Measurements from ENCODE around the gene PHTF1.

Gene PHTF1

DNA sequence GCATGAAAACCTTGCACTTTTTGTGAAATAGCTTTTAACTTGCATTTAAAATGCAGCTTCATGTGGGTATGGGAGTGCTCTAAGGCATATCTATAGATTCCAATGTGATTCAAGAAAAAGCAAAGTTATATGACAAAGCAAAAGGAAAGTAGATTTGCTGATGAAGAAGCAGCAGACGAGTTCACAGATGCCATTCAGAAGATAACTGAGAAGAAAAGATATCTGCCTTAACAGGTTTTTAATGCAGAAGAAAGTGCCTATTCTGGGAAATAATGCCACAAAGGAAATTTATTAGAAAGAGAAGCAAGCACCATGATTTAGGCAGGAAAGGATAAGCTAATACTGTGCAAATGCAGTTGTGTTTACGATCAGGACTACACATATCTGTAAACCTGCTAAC lies 68.1 kb downstream of the PHTF1 start:
- H3K4me3 ChIP-seq (ENCODE audit: low read depth, low read length) = no peak overlapping the region
- TF ChIP-seq, protein P1, sequence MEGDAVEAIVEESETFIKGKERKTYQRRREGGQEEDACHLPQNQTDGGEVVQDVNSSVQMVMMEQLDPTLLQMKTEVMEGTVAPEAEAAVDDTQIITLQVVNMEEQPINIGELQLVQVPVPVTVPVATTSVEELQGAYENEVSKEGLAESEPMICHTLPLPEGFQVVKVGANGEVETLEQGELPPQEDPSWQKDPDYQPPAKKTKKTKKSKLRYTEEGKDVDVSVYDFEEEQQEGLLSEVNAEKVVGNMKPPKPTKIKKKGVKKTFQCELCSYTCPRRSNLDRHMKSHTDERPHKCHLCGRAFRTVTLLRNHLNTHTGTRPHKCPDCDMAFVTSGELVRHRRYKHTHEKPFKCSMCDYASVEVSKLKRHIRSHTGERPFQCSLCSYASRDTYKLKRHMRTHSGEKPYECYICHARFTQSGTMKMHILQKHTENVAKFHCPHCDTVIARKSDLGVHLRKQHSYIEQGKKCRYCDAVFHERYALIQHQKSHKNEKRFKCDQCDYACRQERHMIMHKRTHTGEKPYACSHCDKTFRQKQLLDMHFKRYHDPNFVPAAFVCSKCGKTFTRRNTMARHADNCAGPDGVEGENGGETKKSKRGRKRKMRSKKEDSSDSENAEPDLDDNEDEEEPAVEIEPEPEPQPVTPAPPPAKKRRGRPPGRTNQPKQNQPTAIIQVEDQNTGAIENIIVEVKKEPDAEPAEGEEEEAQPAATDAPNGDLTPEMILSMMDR (IDR thresholded peaks at IDR 0.05; ENCODE audit: borderline replicate concordance, insufficient read depth, low read depth, low read length) = no peak

DNA sequence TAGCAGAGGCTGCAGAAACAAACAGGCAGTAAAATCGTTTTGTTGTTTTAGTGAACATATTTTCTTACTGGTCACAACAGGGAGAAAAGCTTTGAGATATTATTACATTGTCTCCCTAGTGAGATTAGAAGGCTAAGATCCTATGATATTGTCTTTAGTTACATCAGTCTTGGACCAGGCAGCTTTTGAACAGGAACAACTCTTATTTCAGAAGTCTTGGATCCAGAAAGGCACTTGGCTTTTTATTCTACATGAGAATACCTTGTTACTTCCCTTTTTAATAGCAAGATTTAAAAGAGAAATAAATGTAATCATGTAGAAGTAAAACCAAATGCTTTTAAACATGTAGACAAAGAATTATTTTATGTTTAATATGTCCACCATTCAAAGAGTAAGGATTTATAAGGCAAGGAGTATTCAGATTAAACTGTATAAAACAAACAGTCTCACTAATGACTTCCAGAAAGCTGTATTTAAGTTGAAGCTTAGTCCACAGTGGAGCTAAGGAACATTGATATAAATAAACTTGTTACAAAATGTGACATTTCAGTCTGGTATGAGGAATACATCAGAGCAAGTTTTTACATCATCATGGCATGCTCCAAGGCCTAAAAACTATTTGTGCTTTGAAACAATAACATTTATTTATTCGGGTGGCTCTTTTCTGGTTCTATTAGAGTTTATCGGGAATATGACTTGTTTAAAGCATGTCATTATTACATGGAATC lies 72.2 kb downstream of the PHTF1 start:
- H3K4me3 ChIP-seq (ENCODE audit: low read depth, low read length) = no peak overlapping the region
- TF ChIP-seq, protein P1 (IDR thresholded peaks at IDR 0.05; ENCODE audit: borderline replicate concordance, insufficient read depth, low read depth, low read length) = no peak

DNA sequence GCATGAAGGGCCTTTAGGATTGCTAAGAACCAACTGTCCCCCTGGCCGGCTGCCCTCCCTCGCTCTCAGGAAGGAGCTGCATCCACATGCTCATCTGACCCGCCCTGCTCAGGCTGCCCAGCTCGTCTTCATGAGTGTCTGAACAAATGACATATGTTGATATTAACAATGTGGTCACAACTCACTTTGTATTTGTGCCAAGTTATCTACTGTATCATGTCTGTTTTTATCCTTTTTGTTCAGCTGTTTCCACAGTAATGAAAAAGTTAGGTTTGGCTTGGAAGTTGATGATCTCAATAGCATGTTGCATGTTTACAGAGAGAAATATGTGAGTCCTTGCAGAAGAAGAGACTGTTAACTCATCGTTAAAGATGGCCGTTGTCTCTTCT lies 75.1 kb downstream of the PHTF1 start:
- no peak overlapping the region for H3K4me3 ChIP-seq (ENCODE audit: low read depth, low read length)
- TF ChIP-seq, protein P1 (IDR thresholded peaks at IDR 0.05; ENCODE audit: borderline replicate concordance, insufficient read depth, low read depth, low read length) = no peak

DNA sequence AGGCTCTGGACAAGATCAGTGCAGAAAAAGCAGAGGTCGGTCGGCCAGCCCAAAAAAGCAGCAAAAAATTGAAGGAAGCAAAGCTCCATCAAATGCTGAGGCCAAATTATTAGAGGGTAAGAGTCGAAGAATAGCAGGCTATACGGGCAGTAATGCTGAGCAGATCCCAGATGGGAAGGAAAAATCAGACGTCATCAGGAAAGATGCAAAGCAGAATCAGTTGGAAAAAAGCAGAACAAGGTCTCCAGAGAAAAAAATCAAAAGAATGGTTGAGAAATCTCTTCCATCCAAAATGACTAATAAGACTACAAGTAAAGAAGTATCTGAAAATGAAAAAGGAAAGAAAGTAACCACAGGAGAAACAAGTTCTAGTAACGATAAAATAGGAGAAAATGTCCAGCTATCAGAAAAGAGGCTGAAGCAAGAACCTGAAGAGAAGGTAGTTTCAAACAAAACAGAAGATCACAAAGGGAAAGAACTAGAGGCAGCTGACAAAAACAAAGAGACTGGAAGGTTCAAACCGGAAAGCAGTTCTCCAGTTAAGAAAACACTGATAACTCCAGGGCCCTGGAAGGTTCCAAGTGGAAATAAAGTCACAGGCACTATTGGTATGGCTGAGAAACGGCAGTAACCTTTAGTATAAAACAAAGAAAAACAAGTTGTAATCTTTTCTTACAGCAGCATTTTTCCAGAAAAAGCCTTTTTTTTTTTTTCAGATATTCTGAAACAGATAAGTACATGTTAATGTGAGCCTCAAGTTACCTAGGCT lies 75.7 kb downstream of the PHTF1 start:
- TF ChIP-seq, protein P1 (IDR thresholded peaks at IDR 0.05; ENCODE audit: borderline replicate concordance, insufficient read depth, low read depth, low read length) = no peak
- H3K4me3 ChIP-seq (ENCODE audit: low read depth, low read length) = no peak overlapping the region

DNA sequence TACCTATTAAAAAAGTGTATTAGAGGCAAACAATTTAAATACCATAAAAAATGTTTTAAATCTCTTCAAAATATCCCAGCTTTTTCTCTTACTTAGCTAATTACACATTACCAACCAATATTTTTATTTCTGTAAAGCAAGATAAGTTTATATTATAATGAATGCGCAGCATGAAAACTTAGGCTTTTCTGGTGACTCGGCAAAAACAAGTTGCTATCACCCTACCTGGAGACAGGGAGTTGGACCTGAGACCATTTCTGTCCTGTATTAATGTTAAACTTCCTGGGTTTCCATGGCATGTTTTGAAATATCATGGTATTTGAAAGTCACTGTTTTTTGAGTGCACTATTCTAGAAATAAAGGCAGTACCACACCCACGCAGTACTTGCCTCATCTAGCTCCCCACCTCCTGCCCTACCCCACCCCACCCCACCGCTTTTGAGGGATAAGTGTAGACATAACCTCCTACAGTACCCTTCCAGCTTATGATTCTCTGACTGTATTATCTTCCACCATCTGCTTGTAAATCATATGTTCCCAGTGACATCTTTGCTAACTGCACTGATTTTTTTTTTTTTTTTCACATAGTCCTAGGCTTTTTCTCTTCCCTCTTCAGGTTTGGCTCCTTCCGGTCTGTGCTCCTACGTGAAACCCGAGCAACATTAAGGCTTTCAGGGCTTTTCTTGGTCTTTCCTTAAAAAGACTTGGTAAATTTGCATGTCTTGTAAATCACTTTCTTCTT lies 77.5 kb downstream of the PHTF1 start:
- H3K4me3 ChIP-seq (ENCODE audit: low read depth, low read length) = no peak overlapping the region
- TF ChIP-seq, protein P1 (IDR thresholded peaks at IDR 0.05; ENCODE audit: borderline replicate concordance, insufficient read depth, low read depth, low read length) = no peak

DNA sequence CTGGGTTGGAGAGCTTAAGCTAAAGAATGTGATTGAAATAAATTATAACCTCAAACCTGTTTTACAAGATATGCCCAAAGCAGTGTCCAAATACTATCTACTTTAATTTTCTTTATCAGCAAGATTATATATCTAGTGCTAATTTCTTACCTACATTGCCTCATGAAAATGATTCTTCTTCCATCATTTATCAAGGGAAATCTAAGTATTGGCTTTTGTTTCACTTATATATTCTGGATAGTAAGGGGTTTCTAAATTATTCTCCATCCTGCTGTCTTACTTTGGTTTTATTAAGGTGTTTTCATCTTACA lies 81.2 kb downstream of the PHTF1 start:
- TF ChIP-seq, protein P1 (IDR thresholded peaks at IDR 0.05; ENCODE audit: borderline replicate concordance, insufficient read depth, low read depth, low read length) = no peak
- H3K4me3 ChIP-seq (ENCODE audit: low read depth, low read length) = no peak overlapping the region
